Stimulated activated CD4-positive, alpha-beta T cell treated with anti-CD3 and anti-CD28 coated beads, Interleukin-4, amount 100 ng/mL, for 1 hour (primary cell): Measurements from ENCODE around the gene AHNAK.
"Not testable (repeated sequence)": the region's sequence is repeated elsewhere in the genome, so short reads cannot be mapped to it uniquely, and the experiment has no call there.

Source experiments
- DNase-seq: peaks from one replicate; pipeline ENCODE4 v3.0.0-alpha.2; 2020

The AHNAK gene

DNA sequence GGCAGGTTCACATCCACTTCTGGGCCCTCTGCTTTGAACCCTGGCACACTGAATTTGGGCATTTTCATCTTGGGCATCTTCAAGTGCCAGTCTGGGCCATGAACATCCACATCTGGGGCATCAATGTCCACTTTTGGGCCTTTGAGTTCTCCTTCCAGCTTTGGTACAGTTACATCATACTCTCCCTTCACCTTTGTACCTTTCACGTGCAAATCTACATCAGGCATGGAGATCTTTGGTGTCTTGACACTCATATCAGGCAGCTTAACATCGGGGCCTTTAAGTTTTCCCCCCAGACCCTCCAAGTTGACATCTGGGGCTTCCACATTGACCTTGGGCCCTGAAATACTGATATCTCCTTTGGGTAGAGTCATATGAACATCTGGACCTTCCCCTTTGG lies 14.5 kb downstream of the AHNAK start:
- no peak for DNase-seq

DNA sequence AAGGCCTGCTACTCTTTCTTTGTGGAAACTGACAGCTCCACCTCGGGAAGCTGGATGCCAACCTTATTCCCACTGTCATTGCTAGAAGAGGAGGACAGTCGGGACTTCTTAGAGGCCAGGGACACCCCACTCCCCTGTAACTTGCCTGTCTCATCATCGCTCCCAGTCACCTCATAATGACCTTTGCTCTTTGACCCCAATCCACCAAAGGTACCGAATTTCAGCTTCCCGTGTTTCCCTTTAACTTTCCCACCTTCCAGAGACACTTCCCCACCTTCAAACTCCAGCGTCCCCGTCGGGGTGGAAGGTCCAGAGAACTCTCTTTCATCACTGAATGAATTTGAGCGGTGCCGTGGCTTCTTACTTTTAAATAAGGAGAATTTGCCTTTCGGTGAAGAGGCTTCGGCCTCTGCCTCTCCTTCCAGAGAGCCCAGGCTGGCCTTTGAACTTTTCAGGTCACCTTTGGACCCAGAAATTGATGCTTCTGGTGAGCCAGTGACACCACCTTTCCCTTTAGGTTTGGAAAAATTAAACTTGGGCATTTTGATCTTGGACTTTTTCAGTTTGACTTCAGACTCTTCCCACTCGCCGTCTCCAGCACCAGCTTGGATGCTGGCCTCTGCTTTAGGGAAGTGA lies 29.8 kb downstream of the AHNAK start:
- DNase-seq: no peak

DNA sequence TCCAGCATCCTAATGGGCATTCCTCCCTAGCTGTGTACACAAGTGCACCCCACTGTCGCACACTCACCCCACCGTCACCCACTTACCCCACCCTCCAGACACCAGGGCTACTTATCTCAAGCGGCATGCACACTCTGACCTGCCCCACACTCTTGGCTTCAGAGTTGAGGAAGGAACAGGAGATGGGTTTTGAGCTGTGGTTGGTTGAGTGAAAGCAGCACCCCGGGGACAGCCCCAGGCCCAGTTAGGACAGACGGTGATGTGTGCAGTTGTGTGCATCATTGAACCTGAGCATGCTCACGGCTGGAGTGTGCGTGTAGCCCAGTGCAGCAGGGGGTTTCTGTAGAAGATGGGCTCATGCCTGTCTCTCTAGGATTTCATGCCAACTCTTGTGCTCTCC lies 32.5 kb downstream of the AHNAK start:
- DNase-seq: no peak

DNA sequence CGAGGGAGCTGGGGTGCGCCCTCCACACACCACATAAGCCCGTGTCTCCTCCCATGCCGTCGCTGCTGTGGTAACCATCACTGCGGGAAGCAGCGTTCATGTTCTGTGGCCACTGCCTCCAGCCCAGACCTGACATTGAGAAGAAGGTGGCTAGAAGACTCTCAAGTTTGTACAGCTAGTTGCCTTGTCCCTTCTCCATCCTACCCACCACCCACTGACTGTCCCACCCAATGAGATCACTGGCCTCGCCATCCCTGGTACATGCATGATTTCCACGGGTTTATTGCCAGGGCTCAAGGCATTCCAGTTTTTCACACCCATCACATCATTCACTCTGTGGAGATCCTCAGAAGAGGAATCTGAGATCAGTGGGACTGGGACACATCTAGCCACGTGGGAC lies 33.0 kb downstream of the AHNAK start:
- no peak for DNase-seq

- no peak for DNase-seq
These were observed 33.6 kb downstream of the AHNAK start for GRCh38 chr11:62512961-62513360.

GRCh38 chr11:62508336-62509058 lies 38.1 kb downstream of the AHNAK start:
- no peak for DNase-seq

- DNase-seq: no peak
These were observed 39.5 kb downstream of the AHNAK start for GRCh38 chr11:62507125-62507422.

- no peak for DNase-seq
These were observed 40.0 kb downstream of the AHNAK start for GRCh38 chr11:62506413-62507124.

- DNase-seq: no peak
These were observed 41.0 kb downstream of the AHNAK start for GRCh38 chr11:62505440-62506091.

DNA sequence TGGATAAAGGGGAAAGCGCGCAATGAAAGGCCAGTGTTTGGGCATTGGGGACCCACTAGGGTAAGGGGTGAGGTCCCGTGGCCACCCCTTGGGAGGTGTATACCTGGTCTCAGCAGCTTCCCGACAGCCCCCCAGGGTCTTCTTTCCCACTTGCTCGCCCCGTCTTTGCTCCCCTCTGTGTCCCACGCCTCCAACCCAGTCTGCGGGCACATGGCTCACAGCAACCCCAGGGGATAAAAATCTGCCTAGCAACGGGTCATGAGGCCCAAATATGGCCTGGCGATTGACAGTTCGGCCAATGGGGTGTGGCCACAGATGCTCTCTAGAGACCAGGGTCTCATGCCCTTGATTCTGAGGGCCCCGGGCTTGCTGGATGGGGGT lies 41.6 kb downstream of the AHNAK start:
- no peak for DNase-seq

- DNase-seq: no peak
These were observed 42.2 kb downstream of the AHNAK start for GRCh38 chr11:62504158-62504973.

DNA sequence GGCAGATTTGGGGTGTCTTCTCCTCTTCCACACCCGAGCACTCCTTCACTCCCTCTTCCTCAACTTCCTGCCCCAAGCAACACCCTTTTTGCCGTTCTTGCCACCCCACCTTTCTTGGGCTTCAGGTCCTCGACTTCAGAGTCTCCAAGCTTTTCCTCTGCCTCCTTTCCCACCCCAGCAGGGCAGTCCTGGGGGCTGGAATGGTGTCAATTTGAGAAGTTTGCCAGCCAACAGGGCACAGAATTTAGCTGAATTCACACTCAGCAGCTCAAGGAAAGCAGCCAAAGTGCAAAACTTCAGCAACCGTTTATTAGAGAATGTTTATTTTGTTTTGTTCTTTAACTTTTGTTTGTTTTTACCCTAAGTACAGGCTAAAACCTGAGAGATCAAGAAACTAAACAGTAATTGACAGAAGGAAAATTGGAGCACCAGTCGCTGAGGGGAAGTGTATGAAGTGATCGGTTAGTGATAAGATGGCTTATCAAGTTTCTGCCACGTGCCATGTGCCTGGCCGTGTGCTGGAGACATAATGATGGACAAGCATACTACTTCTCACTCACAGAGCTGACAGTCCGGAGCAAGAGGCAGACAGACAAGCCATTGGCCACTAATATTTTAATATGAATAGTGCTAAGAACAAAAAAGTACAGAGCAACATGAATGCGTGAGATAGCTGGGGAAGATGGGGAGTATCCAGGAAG lies 44.4 kb downstream of the AHNAK start:
- DNase-seq: no peak

- no peak for DNase-seq
These were observed 45.1 kb downstream of the AHNAK start for GRCh38 chr11:62501432-62501891.

- no peak for DNase-seq
These were observed 46.0 kb downstream of the AHNAK start for GRCh38 chr11:62500650-62501030.

GRCh38 chr11:62499944-62500649 lies 46.5 kb downstream of the AHNAK start:
- no peak for DNase-seq

DNA sequence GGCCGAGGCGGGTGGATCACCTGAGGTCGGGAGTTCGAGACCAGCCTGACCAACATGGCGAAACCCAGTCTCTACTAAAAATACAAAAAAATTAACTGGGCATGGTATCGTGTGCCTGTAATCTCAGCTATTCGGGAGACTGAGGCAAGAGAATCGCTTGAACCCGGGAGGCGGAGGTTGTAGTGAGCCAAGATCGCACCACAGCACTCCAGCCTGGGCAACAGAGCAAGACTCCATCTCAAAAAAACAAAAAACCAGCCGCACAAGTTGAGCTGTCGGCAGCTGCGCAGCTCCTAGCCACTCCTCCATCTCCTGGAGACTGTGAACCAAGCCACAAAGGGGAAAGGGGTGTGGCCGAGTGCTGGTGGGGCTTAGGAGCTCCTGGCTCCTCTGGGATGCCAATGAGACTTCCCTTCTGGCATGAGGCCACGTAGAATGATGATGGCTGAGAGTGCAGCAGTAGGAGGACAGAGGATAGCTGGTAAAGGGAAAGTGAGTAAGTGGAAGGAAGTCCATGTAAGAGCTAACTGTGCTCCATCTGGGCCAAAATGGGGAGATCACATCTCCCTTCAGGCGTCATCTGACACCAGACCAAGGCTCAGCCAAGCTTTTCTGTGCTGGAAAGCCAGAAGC lies 47.2 kb downstream of the AHNAK start:
- not testable (repeated sequence) for DNase-seq

DNA sequence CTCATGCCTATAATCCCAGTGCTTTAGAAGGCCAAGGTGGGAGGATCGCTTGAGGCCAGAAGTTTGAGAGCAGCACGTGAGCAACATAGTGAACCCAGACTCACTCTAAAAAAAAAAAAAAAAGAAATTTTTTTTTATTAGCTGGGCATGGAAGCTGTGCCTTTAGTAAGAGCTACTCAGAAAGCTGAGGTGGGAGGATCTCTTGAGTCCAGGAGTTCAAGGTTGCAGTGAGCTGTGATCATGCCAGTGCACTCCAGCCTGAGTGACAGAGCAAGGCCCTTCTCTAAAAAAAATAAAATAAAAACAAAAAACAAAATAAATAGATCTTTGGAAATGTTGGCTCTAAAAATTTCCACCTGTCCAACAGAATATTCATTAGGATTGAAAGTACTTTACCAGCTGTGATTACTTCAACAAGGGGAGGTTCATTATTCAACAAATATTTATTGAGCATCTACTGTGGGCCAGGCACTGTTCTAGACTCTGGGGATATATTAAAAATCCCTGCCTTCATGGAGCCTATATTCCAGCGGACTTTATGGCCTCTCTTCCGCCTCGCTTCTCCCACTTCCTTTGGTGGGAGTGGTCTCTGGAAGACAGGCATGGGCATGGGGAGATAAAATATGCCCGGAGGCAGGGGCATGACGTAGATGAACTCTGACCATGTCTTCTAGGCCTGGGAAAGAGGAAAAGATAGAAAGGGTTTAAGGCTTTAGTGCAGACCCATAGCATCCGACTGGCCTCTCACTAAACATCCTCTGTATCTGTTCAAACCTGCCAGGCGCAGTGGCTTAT lies 47.9 kb downstream of the AHNAK start:
- DNase-seq: no peak

- DNase-seq: no peak
These were observed 48.6 kb downstream of the AHNAK start for GRCh38 chr11:62498031-62498430.

DNA sequence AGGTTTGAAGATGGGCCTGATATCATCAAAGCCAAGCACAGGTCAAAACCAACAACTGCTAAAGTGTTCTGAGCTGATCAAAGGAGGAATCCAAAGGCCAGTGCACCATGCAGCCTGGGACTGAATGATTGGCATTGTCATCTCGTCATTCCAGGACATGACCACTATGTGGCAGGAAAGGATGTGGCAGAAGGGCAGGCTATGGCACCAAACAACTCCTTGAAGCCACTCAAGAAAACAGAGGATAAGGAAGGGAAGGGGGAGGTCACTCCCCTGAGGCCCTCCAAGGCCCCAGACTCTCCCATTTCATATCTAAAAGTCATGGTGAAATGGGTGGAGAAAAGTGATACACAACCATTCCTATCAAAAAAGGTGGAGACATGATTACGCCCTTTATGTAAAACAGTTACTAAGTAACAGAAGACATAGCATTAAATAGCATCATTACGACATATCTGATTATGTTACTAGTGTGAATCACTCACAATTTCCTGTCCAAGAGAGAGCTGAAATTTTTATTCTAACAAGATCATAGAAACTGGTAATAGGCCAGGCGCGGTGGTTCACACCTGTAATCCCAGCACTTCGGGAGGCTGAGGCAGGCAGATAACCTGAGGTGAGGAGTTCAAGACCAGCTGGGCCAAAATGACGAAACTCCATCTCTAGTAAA lies 49.3 kb downstream of the AHNAK start:
- no peak for DNase-seq

GRCh38 chr11:62496676-62497075 lies 49.9 kb downstream of the AHNAK start:
- no peak for DNase-seq
